COLO668 (cell line): ENCODE measurements around the gene SESN2.

ENCODE experiments used
- DNase-seq: peaks from one replicate; lab custom pipeline; 2025; ENCODE audit not compliant: unreplicated experiment; lab: John Stamatoyannopoulos, UW

The SESN2 gene

DNA sequence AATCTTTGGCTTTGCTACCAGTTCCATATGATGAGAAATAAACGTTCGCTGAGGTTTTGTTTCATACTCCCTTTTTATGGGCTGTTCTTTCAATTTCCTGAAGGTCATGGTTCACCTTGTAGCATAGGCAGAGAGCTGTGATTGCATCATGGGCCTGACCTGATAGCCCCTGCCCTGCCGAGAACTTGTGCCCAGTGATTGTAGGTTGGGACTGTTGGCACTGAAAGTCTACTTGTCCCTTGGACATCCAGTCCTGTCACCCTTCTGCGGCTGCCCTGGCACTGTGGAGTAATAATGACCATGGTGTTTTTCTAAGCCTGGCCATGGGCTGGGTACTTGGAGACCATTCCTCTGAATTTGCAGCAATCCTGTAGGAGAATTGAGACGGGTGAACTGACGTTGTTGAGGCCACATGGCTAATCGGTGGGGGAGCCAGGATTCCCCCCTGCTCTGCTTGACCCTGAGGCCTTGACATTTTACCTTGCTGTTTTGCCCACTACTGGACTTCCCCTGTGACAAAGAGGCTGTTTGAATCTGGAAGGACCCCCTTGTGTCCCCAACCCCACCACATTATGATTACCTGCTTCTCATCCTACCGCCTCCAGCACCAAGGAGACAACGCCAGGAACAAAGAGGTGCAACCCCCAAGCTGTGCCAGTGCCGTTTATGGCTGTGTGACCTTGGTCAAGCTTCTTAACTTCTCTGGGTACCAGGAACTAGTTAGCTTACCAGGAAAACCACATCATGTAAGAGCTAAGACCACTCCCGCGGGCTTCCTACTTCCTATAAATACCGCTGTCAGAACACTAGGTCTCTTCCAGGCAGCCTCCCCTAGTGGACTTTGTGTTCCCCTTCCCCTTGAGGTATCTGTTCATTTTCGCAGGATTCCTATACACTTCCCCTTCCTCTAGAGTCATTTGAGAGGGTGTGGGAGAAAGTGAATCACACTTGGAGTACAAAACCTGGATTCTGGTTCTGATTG is 23.4 kb downstream of the SESN2 start:
- DNase-seq = no peak

GRCh38 chr1:28286111-28286510 is 26.8 kb downstream of the SESN2 start:
- DNase-seq = no peak

- DNase-seq = no peak
These were observed 29.2 kb downstream of the SESN2 start for GRCh38 chr1:28288487-28288886.

GRCh38 chr1:28290851-28291250 is 31.5 kb downstream of the SESN2 start:
- DNase-seq = peak; percentile 67

- no peak for DNase-seq
These were observed 32.4 kb downstream of the SESN2 start for GRCh38 chr1:28291711-28292110.

GRCh38 chr1:28295936-28296335 is 36.6 kb downstream of the SESN2 start:
- no peak for DNase-seq

DNA sequence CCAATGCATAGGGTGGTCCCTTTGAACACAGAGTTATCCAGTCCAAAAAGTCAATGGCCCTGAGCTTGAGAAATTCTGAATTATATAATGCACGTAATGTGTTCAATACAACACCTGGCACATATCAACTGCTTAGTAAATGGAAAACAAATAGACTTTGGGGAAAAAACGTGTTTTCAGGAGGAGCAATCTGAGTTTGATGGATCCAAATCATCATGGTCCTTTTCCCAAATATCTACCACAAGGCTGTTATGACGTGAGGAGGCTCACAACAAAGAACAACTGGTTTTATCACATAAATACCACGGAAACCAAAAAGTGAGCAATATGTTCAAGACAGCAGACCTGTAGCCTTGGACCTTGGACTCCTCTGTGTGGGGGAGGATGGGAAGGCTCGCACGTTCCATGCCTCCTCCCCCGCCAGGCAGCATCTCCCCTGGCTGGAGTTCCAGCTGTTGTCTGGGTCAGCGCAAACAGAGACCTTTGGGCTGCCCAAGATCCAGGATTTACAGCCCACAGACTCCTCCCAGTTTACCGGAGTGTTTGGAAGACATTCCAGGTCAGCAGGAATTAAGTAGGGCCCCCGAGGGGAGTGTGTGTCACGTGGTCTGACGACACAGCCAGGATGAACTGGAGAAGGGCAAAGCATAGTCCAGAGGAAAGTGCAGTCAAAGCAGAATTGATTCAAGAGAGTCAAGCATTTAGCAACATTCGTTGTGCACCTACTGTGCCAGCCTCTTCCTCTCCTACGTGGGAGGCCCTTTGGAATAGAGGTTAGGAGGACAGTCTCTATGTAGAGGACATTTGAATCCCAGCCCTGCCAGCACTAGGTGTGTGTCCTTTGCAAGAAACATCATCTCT is 37.3 kb downstream of the SESN2 start:
- DNase-seq = peak; percentile 54

DNA sequence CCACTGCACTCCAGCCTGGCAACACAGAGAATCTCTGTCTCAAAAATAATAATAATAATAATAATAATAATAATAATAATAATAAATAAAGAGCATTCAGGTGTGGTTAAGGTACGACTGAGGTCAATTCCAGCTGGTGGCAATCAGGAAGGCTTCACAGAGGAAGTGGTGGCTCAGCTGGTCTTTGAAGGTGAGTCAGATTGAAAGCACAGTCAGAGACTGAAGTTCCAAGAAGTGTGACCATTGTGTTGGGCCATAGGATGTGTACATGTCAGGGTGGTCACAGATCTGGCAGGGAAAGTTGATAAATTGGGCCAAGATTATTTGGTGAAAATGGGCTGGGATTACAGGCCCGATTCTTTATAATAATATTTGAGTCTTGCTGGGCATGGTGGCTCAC is 38.5 kb downstream of the SESN2 start:
- DNase-seq = no peak

DNA sequence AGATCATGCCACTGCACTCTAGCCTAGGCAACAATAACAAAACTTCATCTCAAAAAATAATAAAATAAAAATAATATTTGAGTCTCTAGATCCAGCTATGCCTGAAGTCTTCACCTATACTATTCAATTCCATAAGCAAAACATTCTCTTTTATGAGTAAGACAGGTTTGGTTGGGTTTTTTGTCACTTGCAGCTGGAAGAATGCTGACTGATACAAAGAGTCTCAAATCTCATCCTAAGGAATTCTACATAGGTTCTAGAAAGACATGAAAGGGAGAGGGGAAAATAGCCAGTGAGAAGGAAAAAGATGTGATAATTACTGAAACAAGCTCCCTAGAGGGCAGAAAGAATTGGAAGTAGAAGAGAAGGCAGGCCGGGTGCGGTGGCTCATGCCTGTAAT is 39.1 kb downstream of the SESN2 start:
- DNase-seq = no peak

GRCh38 chr1:28301368-28302174 is 42.3 kb downstream of the SESN2 start:
- DNase-seq = no peak

GRCh38 chr1:28302247-28302646 is 42.9 kb downstream of the SESN2 start:
- DNase-seq = no peak

GRCh38 chr1:28306301-28306949 is 47.1 kb downstream of the SESN2 start:
- DNase-seq = no peak

DNA sequence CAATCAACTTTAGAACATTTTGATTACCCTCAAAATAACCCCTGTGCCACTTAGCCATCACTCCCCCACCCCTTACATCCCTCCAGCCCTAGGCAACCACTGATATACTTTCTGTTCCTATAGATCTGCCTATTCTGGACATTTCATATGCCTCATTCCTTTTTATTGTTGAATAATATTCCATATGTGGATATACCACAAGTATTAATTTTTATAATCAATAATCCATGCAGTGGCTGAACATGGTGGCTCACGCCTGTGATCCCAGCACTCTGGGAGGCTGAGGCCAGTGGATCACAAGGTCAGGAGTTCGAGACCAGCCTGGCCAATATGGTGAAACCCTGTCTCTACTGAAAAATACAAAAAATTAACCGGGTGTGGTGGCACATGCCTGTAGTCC is 49.4 kb downstream of the SESN2 start:
- no peak for DNase-seq

DNA sequence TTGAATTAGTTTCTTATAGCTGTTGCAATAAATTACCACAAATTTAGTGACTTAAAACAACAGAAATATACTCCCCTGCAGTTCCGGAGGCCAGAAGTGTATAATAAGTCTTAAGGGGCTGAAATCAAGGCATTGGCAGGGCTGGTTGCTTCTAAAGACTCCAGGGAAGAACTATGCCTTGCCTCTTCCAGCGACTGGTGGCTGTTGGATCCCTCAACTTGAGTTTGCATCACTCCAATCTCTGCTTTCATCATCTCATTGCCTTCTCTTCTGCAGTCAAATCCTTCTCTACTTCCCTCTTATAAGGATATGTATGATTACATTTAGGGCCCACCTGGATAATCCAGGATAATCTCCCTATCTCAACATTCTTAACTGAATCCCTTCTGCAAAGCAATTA is 50.4 kb downstream of the SESN2 start:
- no peak for DNase-seq

- no peak for DNase-seq
These were observed 54.6 kb downstream of the SESN2 start for GRCh38 chr1:28313702-28314546.

DNA sequence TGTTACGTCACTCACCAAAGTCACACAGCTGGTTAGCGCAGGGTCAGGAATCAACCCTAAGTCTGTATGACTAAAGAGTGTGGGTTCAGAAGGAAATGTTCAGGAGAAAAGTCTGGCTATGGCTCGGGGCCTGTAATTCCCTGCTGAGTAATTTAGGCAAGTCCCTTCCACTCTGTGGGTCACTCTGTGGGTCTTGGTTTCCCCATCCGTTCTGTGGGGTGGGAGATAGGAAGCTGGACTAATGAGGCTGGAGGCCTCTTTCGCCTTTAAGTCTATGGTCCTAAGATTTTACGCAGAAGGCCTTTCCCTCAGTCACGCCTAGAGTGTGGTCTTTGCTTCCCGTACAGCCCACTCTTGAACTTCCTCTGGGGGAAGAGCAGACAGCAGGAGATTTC is 55.2 kb downstream of the SESN2 start:
- no peak for DNase-seq

- DNase-seq = no peak
These were observed 57.7 kb downstream of the SESN2 start for GRCh38 chr1:28317014-28317413.

GRCh38 chr1:28322194-28322593 is 62.9 kb downstream of the SESN2 start:
- DNase-seq = peak; percentile 34

DNA sequence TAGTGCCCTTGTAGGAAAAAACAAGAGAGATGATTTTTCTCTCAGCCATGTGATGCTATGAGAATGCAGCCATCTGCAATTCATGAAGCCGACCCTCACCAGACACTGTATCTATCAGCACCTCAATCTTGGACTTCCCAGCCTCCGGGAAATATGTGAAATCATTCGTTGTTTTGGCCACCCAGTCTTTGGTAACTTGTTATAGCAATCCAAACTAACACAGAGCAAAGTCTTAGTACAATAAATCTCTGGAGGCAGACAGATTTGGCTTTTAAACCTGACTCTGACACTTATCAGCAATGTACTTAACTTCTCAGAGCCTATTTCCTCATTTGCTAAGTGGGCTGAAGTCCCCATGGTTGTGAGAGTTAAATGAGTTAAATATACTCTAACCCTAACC is 64.4 kb downstream of the SESN2 start:
- no peak for DNase-seq

- DNase-seq = no peak
These were observed 67.2 kb downstream of the SESN2 start for GRCh38 chr1:28326515-28326914.
